GM12874 (cell line): ENCODE measurements around the gene TMEM164.

Experiments used
- TF ChIP-seq, protein P1 (sequence below): IDR thresholded peaks from 2 replicates; pipeline ENCODE4 v1.5.1; 2011; ENCODE audit warnings: low read depth, mild to moderate bottlenecking, control low read depth, low read length, moderate library complexity; ENCODE audit not compliant: insufficient read depth

Gene TMEM164

DNA sequence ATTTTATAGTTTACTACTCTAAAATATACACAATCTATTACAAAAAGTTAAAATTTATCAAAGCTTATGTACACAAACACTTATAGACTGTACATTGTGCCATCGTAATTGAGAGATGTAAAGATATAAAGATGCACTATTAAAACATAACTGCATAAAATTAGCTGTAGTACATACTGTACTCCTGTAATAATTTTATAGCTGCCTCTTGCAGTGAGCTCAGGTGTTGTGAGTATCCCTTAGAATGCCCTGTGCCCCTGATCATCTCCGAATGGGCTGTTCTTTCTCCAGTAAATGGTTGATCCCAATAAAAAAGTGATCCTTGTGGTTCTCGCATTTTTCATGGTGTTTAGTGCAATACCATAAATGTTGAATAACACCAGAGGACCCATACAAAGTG is 101.2 kb downstream of the TMEM164 start:
- TF ChIP-seq, protein P1, sequence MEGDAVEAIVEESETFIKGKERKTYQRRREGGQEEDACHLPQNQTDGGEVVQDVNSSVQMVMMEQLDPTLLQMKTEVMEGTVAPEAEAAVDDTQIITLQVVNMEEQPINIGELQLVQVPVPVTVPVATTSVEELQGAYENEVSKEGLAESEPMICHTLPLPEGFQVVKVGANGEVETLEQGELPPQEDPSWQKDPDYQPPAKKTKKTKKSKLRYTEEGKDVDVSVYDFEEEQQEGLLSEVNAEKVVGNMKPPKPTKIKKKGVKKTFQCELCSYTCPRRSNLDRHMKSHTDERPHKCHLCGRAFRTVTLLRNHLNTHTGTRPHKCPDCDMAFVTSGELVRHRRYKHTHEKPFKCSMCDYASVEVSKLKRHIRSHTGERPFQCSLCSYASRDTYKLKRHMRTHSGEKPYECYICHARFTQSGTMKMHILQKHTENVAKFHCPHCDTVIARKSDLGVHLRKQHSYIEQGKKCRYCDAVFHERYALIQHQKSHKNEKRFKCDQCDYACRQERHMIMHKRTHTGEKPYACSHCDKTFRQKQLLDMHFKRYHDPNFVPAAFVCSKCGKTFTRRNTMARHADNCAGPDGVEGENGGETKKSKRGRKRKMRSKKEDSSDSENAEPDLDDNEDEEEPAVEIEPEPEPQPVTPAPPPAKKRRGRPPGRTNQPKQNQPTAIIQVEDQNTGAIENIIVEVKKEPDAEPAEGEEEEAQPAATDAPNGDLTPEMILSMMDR, result no peak

DNA sequence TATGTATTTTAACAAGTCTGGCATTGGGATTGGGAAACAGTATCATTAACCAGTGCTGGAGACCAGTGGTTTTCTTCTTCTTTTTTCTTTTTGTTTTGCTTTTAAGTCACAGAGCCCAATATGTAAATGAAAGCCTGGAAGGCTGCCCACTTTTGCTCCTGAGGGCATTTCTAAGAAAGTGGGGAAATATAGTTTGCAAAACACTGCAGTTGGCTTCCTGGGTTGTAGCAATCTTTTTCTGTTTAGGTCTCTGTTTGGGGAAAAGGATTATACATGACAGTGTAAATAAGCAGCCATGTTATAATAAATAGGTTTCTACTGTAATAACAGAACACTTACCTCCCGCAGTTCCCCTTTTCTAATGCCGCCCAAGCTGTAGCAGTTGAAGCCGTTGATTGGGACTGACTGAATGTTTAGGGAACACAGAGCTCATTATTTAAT is 105.5 kb downstream of the TMEM164 start:
- TF ChIP-seq, protein P1, result no peak

DNA sequence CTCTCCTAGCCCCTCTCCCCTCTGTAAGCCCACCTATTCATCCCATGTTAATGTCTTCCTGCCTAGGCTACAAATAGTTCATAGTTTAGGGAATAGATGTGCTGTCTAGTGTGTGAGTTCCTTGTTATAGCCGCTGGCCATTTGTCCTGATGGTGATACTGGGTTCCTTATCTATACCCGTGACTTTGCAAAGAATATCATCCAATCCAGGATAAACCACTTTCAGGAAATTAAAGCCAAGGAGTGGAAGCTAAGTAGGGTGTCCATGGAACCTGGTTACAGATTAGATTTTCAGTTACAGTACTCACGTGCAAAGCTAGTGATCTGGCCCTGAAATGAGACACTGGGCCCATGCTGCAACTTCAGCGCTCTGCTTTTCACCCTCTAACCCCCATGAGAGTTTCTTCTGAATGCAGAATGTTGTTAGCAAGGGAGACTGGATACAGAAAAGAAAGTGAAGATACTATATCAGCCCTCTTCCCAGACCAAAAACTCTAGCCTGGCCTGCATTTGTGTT is 111.4 kb downstream of the TMEM164 start:
- TF ChIP-seq, protein P1, result no peak

DNA sequence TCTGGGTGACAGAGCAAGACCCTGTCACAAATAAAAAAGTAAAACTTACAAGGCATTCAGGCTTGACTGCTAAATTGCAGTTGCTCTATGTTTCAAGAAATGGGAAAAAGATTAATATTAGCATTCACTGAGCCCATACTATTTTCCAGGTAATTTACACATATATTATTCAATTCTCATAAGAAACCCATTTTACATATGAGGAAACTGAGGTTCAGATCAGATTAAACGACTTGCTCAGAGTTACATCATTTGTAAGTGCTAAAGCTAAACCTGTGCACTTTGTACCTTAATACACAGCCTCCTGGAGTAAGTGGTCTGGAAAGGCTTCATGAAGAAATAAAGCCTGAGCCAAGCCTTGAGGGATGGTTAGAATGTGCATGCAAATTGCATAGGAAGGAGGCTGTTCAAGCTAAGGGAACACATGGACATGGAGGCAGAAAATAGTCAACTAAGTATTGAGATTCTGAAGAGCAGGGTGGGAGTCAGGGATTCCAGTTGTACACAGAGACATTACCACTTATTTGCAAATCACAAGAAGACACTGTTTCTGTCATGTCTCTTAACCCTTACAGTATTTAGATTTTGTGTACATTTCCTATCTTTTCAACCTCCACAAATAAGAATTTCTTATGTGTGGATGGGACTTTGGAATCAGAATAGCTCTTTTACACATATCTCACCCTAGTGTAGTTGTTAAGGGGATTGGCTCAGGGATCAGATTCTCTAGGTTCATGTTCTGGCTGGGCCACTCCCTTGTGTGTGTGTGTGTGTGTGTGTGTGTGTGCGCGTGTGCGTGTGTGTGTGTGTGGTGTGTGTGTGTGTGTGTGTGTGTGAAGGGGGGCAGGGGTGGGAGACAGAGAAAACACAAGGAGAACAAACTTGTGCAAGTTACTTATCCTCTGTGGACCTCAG is 113.4 kb downstream of the TMEM164 start:
- TF ChIP-seq, protein P1, result no peak

DNA sequence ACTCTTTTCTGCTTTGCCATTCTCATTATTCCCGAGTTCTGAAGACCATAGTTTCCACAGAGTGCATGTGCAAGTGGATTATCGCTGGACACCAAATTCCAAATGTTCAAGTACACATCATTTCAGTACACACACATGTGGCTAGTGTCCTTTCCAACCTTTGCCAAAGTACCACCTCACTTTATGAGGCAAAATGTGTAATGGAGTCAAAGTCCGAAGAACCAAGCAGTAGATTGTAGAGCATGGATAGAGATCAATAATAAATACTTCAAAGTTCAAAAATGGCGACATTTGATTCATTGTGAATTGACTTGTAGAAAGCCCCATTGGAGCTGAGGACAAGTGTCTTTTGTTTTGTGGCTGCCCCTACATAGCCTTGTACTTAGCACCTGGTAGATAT is 115.6 kb downstream of the TMEM164 start:
- TF ChIP-seq, protein P1, result no peak

DNA sequence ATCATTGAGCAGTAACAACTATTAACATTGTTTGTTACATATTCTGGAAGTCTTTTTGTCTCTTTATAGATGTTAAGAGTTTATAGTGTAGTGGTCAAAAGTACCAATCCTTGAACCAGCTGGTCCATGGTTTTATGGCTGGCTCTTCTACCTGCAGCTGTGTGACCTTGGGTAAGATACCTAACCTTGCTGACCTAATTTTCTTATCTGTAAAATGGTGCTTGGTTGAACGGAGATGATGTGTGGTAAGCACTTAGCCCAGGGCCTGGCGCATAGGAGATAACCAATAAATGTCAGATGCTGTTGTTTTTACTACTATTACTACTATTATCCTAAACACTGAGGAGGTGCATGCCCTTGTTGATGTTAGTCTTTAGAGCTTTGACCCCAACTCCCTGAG is 116.6 kb downstream of the TMEM164 start:
- TF ChIP-seq, protein P1, result no peak

DNA sequence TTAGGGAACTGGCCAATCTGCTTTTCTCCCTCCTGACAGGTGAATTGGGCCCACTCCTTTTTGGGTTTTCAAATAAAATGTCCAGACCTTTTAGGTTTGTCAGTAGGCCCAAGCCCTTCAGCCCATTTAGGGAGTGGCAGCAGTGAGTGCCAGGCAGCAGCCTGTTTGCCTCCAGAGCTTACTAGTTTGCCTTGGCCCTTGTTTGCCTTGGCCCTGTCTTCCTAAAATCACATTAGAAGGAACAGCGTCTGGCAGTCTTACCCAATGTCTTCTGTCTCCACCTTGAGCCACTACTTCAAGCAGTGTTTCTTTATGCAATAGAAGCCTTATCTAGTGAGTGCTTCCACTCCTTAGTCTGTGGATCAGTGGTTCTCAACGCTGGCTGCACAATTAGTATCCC is 117.1 kb downstream of the TMEM164 start:
- TF ChIP-seq, protein P1, result no peak
